NCI-H1930 (cell line): ENCODE measurements around the gene AUTS2.

Experiments
- DNase-seq, 2 experiments: peaks; one replicate each; lab custom pipeline; 2025; lab: John Stamatoyannopoulos, UW

Gene AUTS2

DNA sequence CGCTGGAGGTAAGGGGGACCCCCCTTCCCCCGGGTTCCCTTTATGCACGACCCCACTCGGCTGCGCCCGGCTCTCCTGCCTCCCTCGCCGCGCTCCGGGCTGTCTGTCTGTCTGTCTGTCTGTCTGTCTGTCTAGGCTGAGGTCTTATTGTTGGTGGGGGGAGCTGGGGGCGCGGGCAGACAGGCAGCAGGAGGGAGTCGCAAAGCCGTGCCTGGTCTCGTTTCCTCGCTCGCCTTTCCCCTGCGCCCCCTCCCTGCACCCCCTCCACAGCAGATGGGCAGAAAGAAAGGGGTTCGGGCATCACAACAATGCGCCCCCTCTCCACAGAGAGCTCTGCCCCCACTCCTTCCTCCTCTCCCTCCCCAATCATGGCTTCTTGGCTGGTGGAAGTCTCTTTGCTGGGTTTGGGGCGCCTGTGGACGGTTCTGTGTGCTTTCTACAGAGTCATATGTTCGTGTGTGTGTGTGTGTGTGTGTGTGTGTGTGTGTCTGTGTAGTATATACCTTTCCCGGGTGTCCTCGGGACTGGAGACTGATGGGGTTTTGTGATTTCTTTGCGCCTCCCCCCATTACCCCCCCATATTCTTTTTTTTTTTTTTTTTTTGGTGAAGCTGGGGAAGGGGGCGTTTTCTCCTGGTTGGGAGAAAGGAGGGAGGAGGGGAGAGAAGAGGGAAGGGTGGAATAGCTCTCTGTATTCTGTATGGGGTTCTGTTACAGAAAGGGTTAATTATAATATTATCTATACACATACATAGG lies 1.9 kb downstream of the AUTS2 start:
- DNase-seq, result no peak

DNA sequence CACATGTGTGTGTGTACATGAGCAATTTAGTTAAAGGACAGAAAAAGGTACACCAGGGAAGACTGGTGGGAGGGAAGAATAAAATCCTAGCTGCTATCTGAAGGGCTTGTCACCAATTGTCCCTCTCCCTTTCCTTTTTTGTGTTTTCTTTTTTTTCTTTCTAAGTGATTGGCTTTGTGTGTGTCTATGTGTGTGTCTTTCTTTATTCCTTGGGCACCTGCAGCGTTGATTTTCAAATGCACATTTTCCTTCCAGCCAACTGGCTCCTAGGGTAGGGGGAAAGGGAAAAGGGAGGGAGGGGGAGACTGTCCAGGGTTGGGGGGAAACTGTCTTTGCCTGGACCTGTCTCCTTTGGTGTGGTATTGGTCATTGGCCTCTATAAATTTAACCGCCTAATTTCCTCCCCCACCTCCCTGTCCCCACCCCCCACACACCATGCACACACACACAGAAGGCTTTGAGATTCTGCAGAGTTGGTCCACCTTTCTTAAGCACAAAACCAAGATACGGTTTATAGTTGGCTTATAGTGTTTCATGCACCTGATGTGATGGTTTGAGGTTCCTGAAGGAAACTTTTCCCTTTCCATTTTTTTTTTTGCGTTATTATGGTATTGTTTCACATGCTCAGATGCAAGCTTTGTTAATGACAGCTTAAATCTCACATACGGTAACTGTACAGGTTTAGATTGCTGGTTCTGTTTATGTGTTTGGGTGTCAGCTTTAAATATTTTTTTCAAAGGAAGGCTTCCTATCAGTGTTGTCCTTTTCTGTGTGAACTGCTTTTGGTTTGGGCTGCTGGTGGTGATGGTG lies 2.6 kb downstream of the AUTS2 start:
- DNase-seq, result no peak

DNA sequence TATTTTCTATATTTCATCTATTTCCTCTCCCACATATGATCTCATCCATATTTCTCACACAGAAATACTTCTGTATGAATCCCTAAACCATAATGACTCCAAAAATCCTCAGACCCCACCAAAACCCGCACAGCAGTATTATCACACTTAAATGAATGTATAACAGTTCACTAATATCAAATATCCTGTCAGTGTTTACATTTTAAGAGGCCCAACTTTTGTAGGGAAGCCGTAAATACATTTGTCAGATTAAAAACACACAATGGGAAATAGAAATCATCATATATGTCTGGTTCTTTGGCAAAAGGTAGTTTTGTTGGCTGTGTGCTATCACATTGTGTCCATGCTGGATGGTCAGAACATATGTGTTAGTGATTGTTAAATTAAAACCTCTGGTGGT lies 4.2 kb downstream of the AUTS2 start:
- DNase-seq, result no peak

DNA sequence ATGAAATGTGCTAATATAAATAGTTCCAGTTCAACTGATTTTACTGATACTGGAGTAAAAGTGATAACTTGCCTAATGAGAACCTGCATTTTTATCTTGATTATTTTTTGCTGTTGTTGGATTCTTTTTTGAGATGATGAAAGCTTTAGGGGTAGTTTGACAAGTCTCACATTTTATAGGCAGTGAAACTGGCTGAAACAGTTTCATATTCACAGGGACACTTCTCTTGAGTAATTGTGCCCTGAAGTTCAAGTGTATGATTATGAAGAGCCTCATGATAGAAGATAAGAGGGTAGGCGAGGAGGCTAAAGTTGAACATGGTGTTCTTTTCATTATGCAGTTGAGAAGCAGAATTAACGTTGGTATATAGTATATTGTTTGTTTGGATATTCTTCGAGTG lies 5.1 kb downstream of the AUTS2 start:
- DNase-seq, result no peak

DNA sequence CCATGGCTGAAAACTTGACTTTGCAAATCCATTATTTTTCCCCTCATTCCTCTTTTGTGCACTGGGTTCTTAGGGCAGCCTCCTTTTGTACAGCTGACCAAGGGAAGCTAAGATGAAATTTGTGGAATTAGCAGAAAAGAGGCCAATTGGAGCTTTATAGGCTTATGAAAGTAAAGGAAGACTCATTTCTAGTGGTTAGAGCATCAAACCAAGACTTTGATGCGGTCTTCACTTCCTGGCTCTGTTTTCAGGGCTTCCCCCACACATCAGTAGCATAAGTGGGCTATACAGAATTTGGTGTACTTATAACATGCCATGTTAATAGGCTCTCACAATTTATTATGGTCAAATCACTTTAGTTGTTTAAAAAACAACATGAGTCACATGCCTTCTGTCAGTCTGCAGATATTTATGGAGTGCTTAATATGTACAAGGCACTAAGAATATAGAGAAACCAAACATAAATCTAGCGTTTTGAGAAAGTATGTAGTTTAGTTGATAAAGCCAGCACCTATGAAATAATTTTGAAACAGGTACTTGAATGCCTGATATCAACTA lies 5.7 kb downstream of the AUTS2 start:
- DNase-seq, result no peak

DNA sequence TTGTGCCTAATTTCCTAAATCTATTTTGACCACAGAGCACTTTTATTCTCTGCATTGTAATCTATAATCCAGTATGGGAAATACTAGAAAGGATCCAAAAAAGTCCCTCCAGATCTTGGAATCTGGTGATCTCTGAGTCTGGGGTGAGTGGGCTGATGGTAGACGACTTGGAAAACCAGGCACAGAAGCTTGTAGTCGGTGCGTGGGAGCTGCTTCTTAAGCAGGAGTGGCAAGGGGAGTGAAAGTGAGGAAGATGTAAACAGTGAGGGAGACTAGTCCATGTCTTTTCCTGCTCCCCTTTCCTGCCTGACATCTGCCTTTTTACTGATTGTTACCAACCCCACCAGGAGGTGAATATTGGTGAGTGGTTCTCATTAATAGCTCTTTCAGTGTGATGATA lies 6.8 kb downstream of the AUTS2 start:
- DNase-seq, result no peak

DNA sequence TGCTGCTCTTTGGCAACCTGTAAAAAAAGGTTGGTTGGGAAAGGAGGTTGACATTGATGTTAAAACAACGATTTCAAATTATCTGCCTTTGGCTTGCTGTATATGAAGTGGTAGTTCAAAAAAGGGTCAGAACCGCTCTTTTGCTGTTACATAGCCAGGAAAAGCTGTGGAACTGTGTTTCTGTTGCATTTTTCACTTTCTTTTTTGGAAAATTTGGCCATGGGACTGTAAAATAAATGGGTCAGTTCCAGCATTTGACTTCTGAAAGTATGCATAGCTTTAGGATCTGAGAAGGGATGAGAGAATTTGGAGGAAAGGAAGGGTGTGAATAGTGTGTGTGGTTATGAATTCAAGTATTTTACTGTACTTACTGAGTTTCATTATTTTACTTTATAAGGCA lies 7.3 kb downstream of the AUTS2 start:
- no peak for DNase-seq

DNA sequence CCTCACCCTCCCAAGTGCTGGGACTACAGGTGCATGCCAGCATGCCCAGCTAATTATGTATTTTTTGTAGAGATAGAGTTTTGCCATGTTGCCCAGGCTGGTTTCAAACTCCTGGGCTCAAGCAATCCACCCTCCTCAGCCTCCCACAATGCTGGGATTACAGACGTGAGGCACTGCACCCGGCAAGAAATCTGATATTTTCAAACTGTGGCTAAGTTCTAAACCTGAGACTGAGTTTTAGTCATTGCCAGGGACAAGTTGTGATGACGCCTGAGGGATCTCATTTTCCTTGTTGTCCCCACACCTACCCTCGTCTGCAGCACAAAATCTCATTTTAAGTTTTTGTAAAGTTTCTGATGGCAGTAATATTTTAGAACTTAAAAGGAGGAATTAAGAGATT lies 9.8 kb downstream of the AUTS2 start:
- no peak for DNase-seq

DNA sequence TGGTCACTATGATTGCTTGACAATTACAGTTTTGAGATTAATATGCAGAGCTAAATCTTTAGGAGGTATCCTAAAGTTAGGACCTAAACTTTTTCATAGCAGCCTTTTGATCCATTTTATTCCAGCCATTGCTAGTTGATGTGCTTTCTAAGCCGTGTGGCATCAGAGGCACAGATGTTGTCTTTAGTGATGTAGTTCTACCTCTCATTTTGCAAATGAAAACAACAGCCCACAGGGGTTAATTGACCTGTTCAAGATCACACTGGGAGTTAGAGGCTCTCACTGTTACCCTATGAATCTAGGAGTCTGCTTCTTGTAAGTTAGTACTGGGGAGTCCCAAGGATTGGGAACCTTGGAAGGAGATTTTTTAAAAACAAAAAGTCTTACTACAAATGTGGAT lies 10.6 kb downstream of the AUTS2 start:
- no peak for DNase-seq

DNA sequence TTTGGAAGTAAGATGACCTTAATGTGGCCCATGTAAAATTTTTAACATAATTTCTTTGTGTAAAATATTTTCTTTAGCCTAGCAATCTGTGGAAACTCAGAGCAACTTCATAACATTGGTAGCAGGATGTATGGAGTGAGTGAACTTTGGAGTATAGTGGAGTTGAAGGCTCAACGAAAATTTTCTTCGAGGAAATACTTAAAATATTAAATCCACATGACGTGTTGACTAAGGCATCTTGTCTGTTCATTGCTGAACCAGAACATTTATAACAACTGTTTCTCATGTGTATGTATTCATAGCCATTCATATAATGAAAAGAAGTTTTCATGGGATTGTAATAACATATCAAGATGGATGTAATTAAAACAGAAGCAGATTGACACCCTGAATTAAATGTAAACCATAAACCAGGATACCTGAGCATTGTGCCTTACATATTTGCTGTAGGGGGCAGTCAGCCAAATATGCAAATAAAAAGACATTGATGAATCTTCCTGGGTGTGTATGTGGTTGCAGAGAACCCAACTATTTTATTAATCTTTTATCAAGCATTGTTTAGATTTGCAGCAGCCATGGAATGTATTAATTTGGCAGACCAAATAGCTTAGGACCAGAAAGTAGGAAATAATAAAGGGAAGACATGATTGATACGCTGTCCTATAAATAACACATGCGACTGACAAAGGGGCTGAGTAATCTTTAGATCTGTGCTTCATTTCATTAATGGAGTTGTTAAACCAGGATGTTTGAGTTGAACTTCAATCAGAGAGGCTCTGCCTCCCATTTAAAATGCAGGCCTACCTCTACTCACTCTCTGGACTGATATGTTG lies 11.5 kb downstream of the AUTS2 start:
- no peak for DNase-seq

DNA sequence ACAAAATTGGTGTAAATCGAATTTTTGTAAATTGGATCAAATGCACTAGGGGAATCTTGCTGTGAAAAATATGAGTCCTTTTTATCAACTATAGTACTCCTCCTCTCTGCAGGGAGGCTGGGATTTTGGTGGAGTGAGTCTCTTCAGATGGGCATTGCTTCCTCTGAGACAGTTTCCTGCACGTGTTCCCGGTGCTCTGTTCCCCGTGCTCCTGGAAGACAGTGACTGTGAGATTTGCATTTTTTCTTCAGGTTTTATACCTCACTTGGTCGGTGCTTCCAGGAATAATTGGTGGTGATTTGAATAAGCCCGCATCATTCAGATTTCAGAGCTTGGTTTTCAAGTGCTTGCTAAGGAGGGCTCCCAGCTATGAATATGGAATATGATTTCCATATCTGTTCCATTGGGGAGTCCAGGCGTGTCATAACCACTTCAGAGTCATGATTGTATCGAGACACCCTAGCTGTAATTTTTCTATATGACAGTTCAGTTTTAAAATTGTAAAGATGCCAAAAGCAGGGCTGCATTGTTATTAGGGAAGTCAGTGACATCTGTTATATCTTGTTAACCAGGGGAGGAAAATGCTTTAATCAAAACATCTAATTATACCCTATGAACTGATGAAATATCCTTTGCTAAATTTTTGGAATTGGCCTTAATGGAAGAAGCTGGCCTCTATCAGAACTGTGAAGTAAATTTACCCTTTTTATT lies 12.3 kb downstream of the AUTS2 start:
- no peak for DNase-seq

DNA sequence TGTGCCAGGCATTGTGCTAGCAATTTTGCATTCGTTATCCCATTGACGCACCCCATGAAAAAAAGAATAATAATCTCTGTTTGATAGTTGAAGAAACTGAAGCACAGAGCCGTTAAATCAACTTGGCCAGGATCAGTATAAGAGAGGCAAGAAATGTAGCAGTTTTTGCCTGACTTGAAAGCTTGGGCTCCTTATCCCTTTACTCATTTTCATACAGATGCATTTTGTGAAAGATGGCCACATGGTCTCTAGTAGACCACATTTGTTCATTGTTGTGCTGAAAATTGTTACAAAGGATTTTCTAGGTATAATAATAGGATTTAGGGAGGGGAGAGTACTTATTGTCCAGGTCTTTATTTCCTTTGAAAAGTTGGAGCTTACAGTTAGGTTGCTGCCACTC lies 14.7 kb downstream of the AUTS2 start:
- no peak for DNase-seq

DNA sequence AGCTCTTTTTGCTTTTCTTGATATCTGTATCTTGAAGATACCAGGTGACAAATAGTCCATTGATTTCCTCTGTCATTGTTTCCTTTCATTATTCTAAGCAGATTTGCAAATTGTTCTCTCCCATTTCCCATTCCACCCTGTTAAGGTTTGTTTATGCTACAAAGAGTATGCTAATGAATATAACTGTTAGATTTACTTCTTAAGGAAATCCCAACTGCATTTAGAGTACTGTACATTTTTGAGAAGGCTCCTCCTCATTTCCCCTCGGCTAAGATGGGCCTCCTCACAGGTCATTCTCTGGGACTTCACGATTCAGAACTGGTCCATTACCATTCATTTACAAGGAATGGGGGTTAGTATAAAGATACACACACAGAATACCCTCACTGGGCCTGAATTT lies 15.6 kb downstream of the AUTS2 start:
- DNase-seq, result no peak

DNA sequence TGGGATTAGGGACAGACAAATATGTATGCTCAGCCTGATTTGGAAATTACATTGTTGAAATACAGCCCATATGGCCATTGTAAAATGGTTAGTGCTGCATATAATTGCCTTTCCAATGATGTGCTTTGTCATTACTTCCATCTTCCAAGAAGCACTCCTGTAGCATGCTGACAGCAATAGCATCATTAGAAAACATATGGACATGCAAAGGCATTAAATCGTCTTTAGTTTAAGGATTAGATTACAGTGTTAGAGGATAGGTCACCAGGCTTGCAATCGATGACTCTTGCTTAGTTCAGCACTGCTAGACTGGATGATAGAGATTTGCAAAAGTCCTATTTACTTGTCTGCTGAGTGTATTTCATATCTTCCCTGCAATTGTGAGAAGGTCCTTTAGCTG lies 17.4 kb downstream of the AUTS2 start:
- DNase-seq, result no peak

DNA sequence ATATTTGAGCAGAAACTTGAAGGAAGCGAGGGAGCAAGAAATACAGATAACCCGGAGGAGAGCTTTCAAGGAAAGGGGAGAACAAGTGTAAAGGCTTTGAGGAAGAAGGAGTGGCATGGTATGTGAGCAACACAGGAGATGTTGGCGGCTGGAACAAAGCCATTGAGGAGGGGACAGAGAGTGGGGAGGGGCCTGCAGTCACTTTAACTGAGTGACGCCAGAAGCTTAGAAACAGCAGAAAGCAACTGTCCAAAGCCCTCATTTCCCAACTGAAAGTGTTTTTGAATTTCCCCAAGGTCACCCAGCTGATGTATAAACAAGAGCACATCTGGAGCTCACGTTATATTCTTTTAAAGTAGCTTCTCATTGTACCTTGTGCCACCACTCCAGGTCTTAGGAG lies 19.1 kb downstream of the AUTS2 start:
- no peak for DNase-seq

DNA sequence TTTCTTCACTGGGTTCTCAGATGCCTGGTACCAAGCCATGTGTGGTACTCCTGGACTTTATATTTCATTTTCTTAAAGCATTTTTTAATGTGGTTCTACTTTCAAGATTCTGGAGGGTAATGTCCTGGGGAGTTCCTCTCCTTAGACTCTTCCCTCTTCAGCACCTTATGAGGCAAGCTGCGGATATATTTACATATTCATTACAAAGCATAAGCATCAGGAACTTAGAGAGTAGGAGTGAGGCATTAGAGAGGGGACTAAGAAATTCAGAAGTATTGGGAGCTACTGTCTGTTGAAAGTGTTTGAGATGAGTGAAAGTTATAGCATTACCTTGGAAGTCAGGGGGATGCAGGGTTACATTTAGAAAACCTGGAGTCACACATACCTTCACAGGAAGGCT lies 20.8 kb downstream of the AUTS2 start:
- DNase-seq, result no peak

DNA sequence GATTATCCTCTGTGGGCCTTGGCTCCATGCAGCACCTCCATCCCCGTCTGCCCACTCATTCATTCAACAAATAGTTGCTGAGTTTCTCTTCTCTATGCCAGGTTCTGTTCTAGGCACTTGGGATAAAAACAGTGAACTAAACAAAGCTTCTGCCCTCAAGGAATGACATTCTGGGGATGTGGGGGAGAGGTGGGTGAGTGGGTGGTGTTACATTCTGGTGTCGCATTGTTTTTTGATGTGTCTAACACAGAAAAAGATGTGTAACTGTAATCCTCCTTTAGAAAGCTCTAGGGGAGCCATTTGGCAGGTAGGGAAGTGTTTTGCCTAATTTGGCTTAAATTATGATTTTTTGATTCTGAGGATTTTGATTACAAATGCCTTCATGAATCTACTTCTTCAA lies 21.4 kb downstream of the AUTS2 start:
- DNase-seq, result no peak

DNA sequence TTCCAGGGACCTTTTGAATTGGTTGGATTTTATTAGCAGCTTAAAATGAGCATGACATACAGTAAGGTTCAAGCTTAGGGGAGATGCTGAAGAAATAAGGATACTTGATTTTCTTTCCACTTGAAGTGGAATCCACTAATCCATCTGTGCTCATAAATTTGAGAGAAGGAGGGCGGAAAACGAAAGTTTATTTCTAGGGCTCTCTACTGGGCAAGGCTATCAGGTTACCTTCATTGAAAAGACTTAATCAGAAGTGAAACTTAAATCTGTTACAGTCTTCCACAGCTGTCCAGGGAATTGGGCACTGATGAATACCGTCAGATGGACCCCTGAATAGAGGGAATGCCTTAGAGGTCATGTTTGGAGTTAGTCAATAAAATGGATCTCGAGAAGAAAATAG lies 21.8 kb downstream of the AUTS2 start:
- no peak for DNase-seq

DNA sequence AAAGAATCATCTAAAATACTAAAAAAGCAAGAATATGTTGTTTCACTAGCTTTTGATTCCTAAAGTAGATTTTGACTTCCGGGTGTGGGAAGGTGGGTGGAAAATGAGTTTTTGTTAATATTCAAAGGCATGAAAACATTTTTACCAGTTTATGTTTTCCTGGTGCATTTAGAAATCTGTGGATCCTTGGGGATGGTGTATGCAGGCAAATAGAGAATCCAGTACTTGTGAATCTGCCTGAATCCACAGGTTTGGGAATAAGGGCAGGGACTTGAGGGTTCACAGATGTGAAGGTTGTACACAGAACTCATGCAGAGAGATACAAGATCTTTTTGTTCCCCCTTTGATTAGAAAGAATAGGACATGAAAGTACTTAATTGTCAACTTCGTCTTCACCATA lies 22.4 kb downstream of the AUTS2 start:
- no peak for DNase-seq

DNA sequence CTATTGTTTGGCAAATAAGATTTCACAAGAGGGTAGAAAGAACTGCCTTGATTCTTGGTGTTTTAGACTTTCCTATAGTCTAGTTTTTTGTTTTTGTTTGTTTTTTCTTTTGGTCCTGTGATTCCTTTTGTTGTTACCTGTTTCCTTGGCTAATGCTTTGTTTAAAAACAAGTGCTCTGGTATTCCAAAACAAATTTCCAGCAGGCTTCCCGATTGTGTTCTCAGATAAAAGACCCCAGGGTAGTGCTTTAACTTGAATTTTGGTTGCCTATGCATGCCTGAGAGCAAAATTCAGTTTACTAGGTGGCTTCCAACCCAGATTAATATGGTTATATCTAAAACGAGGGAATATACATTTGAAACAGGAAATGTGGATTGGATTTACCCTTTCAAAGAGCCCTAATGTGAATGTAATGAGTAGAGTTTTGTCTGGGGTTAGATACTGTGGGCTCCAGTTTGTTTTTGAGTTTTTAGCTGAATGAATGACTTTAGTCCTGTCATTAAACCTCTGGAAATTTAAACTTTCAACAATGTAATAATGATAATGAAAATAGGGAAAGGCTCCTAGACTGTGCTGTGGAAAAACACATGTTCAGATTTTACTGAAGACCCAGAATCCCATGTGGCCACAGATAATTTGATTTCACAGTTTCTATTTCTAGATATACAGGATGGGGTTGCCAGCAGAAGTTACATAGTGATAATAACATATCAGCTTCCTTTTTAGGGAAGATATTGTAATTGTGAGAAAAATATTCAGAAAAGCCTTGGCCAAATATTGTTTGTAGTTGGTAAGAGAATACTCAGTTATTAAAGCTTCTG lies 23.9 kb downstream of the AUTS2 start:
- DNase-seq, result no peak

DNA sequence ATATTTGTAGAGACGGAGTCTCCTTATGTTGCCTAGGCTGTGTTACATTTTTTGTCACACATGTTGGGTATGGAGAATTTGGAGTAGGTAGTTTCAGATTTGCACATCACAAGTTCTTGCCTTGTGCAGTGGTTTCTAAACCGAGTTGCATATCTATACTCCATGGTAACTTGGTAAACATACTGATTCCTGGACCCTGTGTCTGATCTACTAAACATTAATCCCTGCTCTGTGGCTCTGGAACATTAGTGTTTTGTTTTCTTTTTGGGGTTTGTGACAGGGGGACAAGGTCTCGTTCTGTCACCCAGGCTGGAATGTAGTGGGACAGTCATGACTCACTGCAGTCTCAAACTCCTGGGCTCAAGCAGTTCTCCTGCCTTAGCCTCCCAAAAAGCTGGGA lies 24.7 kb downstream of the AUTS2 start:
- no peak for DNase-seq
